ENCODE measurements around the gene CDH15. TPM values are rescaled to one million over a fixed set of nuclear protein-coding genes. Genes with fewer than 3 reads are reported as not detected.
A peak's percentile ranks its signal among the peaks of the same experiment; 100 is the strongest.

The CDH15 gene
- total RNA-seq: not detected in 2 replicates

GRCh38 chr16:89171216-89172170 lies at the start of gene CDH15:
TSS of gene CDH15 (plus strand) at chr16:89171748. CDS start at chr16:89171832, 84 bp downstream.
- peak within 1 kb of the TSS; percentile 55 for H3K27ac Mint-ChIP-seq
- peak; percentile 86 for DNase-seq (ENCODE audit: low spot score)
- H3K4me1 Mint-ChIP-seq (ENCODE audit: low read depth): peaks cover 6% of the 10 kb centered on the region
- H3K4me3 Mint-ChIP-seq: peak within 1 kb of the TSS; percentile 71
- no peaks in the 10 kb centered on the region for H3K27me3 Mint-ChIP-seq (ENCODE audit: insufficient read depth)
- intact Hi-C loops (cut with micrococcal nuclease): loop anchor here (1.0 kb wide), 6 partner anchors 22 to 359 kb away; partner anchors contain the start of gene TRAPPC2L
- no peaks in the 10 kb centered on the region for H3K9me3 Mint-ChIP-seq
- H3K36me3 Mint-ChIP-seq (ENCODE audit: low read depth): no peaks in the 10 kb centered on the region

GRCh38 chr16:89122322-89122851 lies 49.2 kb upstream of the CDH15 start:
- DNase-seq (ENCODE audit: low spot score): no peak
- intact Hi-C loops (cut with micrococcal nuclease): no loop called here
- Mint-ChIP-seq H3K36me3 (ENCODE audit: low read depth) (peaks cover 45% of the 10 kb centered on the region), H3K27me3 (ENCODE audit: insufficient read depth) (no peaks in the 10 kb centered on the region), H3K27ac (no peak overlapping the region), H3K4me3 (no peak overlapping the region), H3K4me1 (ENCODE audit: low read depth) (no peaks in the 10 kb centered on the region), H3K9me3 (no peaks in the 10 kb centered on the region)

GRCh38 chr16:89123001-89123830 lies 48.3 kb upstream of the CDH15 start:
- H3K4me3 Mint-ChIP-seq: no peak overlapping the region
- no peaks in the 10 kb centered on the region for H3K9me3 Mint-ChIP-seq
- peaks cover 40% of the 10 kb centered on the region for H3K36me3 Mint-ChIP-seq (ENCODE audit: low read depth)
- H3K4me1 Mint-ChIP-seq (ENCODE audit: low read depth): no peaks in the 10 kb centered on the region
- no peaks in the 10 kb centered on the region for H3K27me3 Mint-ChIP-seq (ENCODE audit: insufficient read depth)
- intact Hi-C loops (cut with micrococcal nuclease): no loop called here
- no peak for DNase-seq (ENCODE audit: low spot score)
- H3K27ac Mint-ChIP-seq: no peak overlapping the region

GRCh38 chr16:89123831-89124100 lies 47.8 kb upstream of the CDH15 start:
- intact Hi-C loops (cut with micrococcal nuclease): no loop called here

GRCh38 chr16:89129378-89129777 lies 42.2 kb upstream of the CDH15 start:
- H3K36me3 Mint-ChIP-seq (ENCODE audit: low read depth): peaks cover 40% of the 10 kb centered on the region
- no peak overlapping the region for H3K4me3 Mint-ChIP-seq
- no peaks in the 10 kb centered on the region for H3K27me3 Mint-ChIP-seq (ENCODE audit: insufficient read depth)
- intact Hi-C loops (cut with micrococcal nuclease): no loop called here
- DNase-seq (ENCODE audit: low spot score): no peak
- no peak overlapping the region for H3K27ac Mint-ChIP-seq
- H3K4me1 Mint-ChIP-seq (ENCODE audit: low read depth): peaks cover 9% of the 10 kb centered on the region
- H3K9me3 Mint-ChIP-seq: no peaks in the 10 kb centered on the region

More at GRCh38 chr16:89123831-89124100, 47.8 kb upstream of the CDH15 start:
- peaks cover 40% of the 10 kb centered on the region for H3K36me3 Mint-ChIP-seq (ENCODE audit: low read depth)
- no peak overlapping the region for H3K4me3 Mint-ChIP-seq
- peaks cover under 1% of the 10 kb centered on the region for H3K4me1 Mint-ChIP-seq (ENCODE audit: low read depth)
- H3K9me3 Mint-ChIP-seq: no peaks in the 10 kb centered on the region
- H3K27ac Mint-ChIP-seq: no peak overlapping the region
- no peaks in the 10 kb centered on the region for H3K27me3 Mint-ChIP-seq (ENCODE audit: insufficient read depth)
- DNase-seq (ENCODE audit: low spot score): no peak

- H3K36me3 Mint-ChIP-seq (ENCODE audit: low read depth): peaks cover 34% of the 10 kb centered on the region
- no peaks in the 10 kb centered on the region for H3K9me3 Mint-ChIP-seq
- H3K4me1 Mint-ChIP-seq (ENCODE audit: low read depth): peaks cover 9% of the 10 kb centered on the region
- DNase-seq (ENCODE audit: low spot score): no peak
- no peak overlapping the region for H3K4me3 Mint-ChIP-seq
- no peak overlapping the region for H3K27ac Mint-ChIP-seq
- intact Hi-C loops (cut with micrococcal nuclease): no loop called here
- H3K27me3 Mint-ChIP-seq (ENCODE audit: insufficient read depth): no peaks in the 10 kb centered on the region
Measured at GRCh38 chr16:89130448-89130847, 41.1 kb upstream of the CDH15 start.

- Mint-ChIP-seq H3K4me3 (no peak overlapping the region), H3K4me1 (ENCODE audit: low read depth) (peaks cover 9% of the 10 kb centered on the region), H3K27me3 (ENCODE audit: insufficient read depth) (no peaks in the 10 kb centered on the region), H3K9me3 (no peaks in the 10 kb centered on the region), H3K36me3 (ENCODE audit: low read depth) (peaks cover 26% of the 10 kb centered on the region), H3K27ac (no peak overlapping the region)
- no peak for DNase-seq (ENCODE audit: low spot score)
- intact Hi-C loops (cut with micrococcal nuclease): no loop called here
Measured at GRCh38 chr16:89131783-89132182, 39.8 kb upstream of the CDH15 start.

- intact Hi-C loops (cut with micrococcal nuclease): no loop called here
- Mint-ChIP-seq H3K27me3 (ENCODE audit: insufficient read depth) (no peaks in the 10 kb centered on the region), H3K27ac (no peak overlapping the region), H3K9me3 (no peaks in the 10 kb centered on the region), H3K4me1 (ENCODE audit: low read depth) (peaks cover 9% of the 10 kb centered on the region), H3K4me3 (no peak overlapping the region), H3K36me3 (ENCODE audit: low read depth) (peaks cover 26% of the 10 kb centered on the region)
- DNase-seq (ENCODE audit: low spot score): no peak
Measured at GRCh38 chr16:89132194-89133005, 39.1 kb upstream of the CDH15 start.

- intact Hi-C loops (cut with micrococcal nuclease): no loop called here
- DNase-seq (ENCODE audit: low spot score): no peak
- no peak overlapping the region for H3K27ac Mint-ChIP-seq
- H3K4me1 Mint-ChIP-seq (ENCODE audit: low read depth): peaks cover 9% of the 10 kb centered on the region
- H3K4me3 Mint-ChIP-seq: no peak overlapping the region
- no peaks in the 10 kb centered on the region for H3K9me3 Mint-ChIP-seq
- no peaks in the 10 kb centered on the region for H3K27me3 Mint-ChIP-seq (ENCODE audit: insufficient read depth)
- H3K36me3 Mint-ChIP-seq (ENCODE audit: low read depth): peaks cover 26% of the 10 kb centered on the region
Measured at GRCh38 chr16:89133457-89134127, 38.0 kb upstream of the CDH15 start.

- Mint-ChIP-seq H3K4me3 (no peak overlapping the region), H3K36me3 (ENCODE audit: low read depth) (peaks cover 21% of the 10 kb centered on the region), H3K4me1 (ENCODE audit: low read depth) (peaks cover 3% of the 10 kb centered on the region), H3K9me3 (no peaks in the 10 kb centered on the region), H3K27me3 (ENCODE audit: insufficient read depth) (no peaks in the 10 kb centered on the region), H3K27ac (no peak overlapping the region)
- DNase-seq (ENCODE audit: low spot score): no peak
- intact Hi-C loops (cut with micrococcal nuclease): no loop called here
Measured at GRCh38 chr16:89134269-89134668, 37.3 kb upstream of the CDH15 start.

- intact Hi-C loops (cut with micrococcal nuclease): no loop called here
- H3K27ac Mint-ChIP-seq: no peak overlapping the region
- no peaks in the 10 kb centered on the region for H3K27me3 Mint-ChIP-seq (ENCODE audit: insufficient read depth)
- H3K36me3 Mint-ChIP-seq (ENCODE audit: low read depth): peaks cover 17% of the 10 kb centered on the region
- no peak overlapping the region for H3K4me3 Mint-ChIP-seq
- no peak for DNase-seq (ENCODE audit: low spot score)
- H3K9me3 Mint-ChIP-seq: no peaks in the 10 kb centered on the region
- H3K4me1 Mint-ChIP-seq (ENCODE audit: low read depth): no peaks in the 10 kb centered on the region
Measured at GRCh38 chr16:89135166-89135565, 36.4 kb upstream of the CDH15 start.

Data from activated T-helper 1 cell treated with anti-CD3 and anti-CD28 coated beads, Interleukin-12 subunit alpha, Interleukin-12 subunit beta, Interleukin-2, Interleukin-4 antibody, amounts not matched to agents 30 ng/mL and 10 ng/mL and 1 ng/mL, durations not matched to agents 14 hours and 24 hours and 36 hours (primary cell).